A549 (cell line): Measurements from ENCODE around the gene CYB561D2. TPM values are rescaled to one million over a fixed set of nuclear protein-coding genes. Genes with fewer than 3 reads are reported as not detected.

Experiments used
- ATAC-seq, 2 experiments: fragments of 200-7000 bp in 1 of 2; fragments of >200 bp in 1 of 2; cut with Nextera tagmentation in 1 of 2; cut with Tn5 transposase in 1 of 2; 3 replicates each; pipeline versions ENCODE4 v1.8.0 to v1.9.1; 2018 to 2020; ENCODE audit warnings: mild to moderate bottlenecking in 1 of 2, moderate library complexity in 1 of 2
- CTCF ChIA-PET: fragments of 300-600 bp; sonication (Branson Sonifier 250); formaldehyde crosslinking; extraction: SDS; loops from one replicate; lab custom pipeline; 2021; ENCODE audit warnings: antibody characterized with exemption, inconsistent platforms; lab: Yijun Ruan, JAX
- POLR2A ChIA-PET: fragments of 350-600 bp; formaldehyde crosslinking; extraction: SDS; loops from one replicate; lab custom pipeline; 2021; ENCODE audit warnings: antibody characterized with exemption, inconsistent platforms; lab: Yijun Ruan, JAX
- DNase-seq, 2 experiments: peaks; one replicate each; pipeline versions ENCODE4 v3.0.0 to v3.0.0-alpha.2; 2011 to 2016; ENCODE audit warnings: low read depth in 1 of 2, low spot score in 1 of 2
- FAIRE-seq: peaks from 2 replicates; lab custom pipeline; 2011; peaks lifted over from hg19 to GRCh38; lab: Jason Lieb, UNC
- H3K27ac ChIP-seq, 2 experiments: fragments of >200 bp; sonication (Bioruptor Twin); formaldehyde crosslinking; 3 replicates each; pipeline ENCODE4 v1.5.1; 2016 to 2017
- H3K4me1 ChIP-seq: fragments of >200 bp; sonication (Bioruptor Twin); formaldehyde crosslinking; 3 replicates; pipeline ENCODE4 v1.6.1; 2016
- H3K4me2 ChIP-seq: fragments of >200 bp; sonication (Bioruptor Twin); formaldehyde crosslinking; 3 replicates; pipeline ENCODE4 v1.6.1; 2016
- H3K4me3 ChIP-seq: fragments of >200 bp; sonication (Bioruptor Twin); formaldehyde crosslinking; 3 replicates; pipeline ENCODE4 v1.5.1; 2016
- H3K9me3 ChIP-seq: fragments of >200 bp; sonication (Bioruptor Twin); formaldehyde crosslinking; 3 replicates; pipeline ENCODE4 v1.6.1; 2016
- ATOH8 ChIP-seq: fragments of 250-450 bp; sonication (Bioruptor Pico); IDR thresholded peaks from 2 replicates; pipeline ENCODE4 v1.5.0; 2020; ENCODE audit warnings: low read depth, mild to moderate bottlenecking, moderate library complexity
- BHLHE40 ChIP-seq: IDR thresholded peaks from 2 replicates; pipeline ENCODE4 v1.6.1; 2012; ENCODE audit warnings: low read depth, low read length, inconsistent platforms
- CBX2 ChIP-seq: fragments of 200-600 bp; sonication (generic); IDR thresholded peaks from 2 replicates; pipeline ENCODE4 v1.6.1; 2016; ENCODE audit warnings: low read depth, mild to moderate bottlenecking, borderline replicate concordance
- CBX8 ChIP-seq: fragments of 200-600 bp; sonication (generic); IDR thresholded peaks from 2 replicates; pipeline ENCODE4 v1.6.1; 2016
- CHD4 ChIP-seq: fragments of 200-600 bp; sonication (generic); IDR thresholded peaks from 2 replicates; pipeline ENCODE4 v1.6.1; 2016; ENCODE audit warnings: antibody characterized with exemption, mild to moderate bottlenecking, borderline replicate concordance
- EHF ChIP-seq: fragments of 250-450 bp; sonication (Bioruptor Pico); IDR thresholded peaks from 2 replicates; pipeline ENCODE4 v1.5.0; 2020; ENCODE audit warnings: mild to moderate bottlenecking
- ELK1 ChIP-seq: fragments of 150-350 bp; IDR thresholded peaks from 2 replicates; pipeline ENCODE4 v1.6.1; 2014; ENCODE audit warnings: low read depth, mild to moderate bottlenecking, low read length
- ESRRA ChIP-seq: fragments of 150-350 bp; IDR thresholded peaks from 2 replicates; pipeline ENCODE4 v1.6.1; 2014; ENCODE audit warnings: mild to moderate bottlenecking, low read length, borderline replicate concordance
- GATA3 ChIP-seq: IDR thresholded peaks from 2 replicates; pipeline ENCODE4 v1.6.1; 2012; ENCODE audit warnings: borderline replicate concordance
- HDAC2 ChIP-seq: fragments of 200-600 bp; sonication (generic); IDR thresholded peaks from 2 replicates; pipeline ENCODE4 v1.6.1; 2016
- HEYL ChIP-seq: fragments of 250-450 bp; sonication (Bioruptor Pico); IDR thresholded peaks from 2 replicates; pipeline ENCODE4 v1.8.0; 2021; ENCODE audit warnings: mild to moderate bottlenecking, moderate library complexity
- HOXA7 ChIP-seq: fragments of 250-450 bp; sonication (Bioruptor Pico); IDR thresholded peaks from 2 replicates; pipeline ENCODE4 v1.5.0; 2020; ENCODE audit warnings: mild to moderate bottlenecking, moderate library complexity
- JUN ChIP-seq, 2 experiments: fragments of >200 bp; sonication (Bioruptor Twin); formaldehyde crosslinking; IDR thresholded peaks; 2 replicates in 1 of 2; 3 replicates in 1 of 2; pipeline ENCODE4 v1.6.1; 2016 to 2017
- JUNB ChIP-seq: fragments of >200 bp; sonication (Bioruptor Twin); formaldehyde crosslinking; IDR thresholded peaks from 2 replicates; pipeline ENCODE4 v1.6.1; 2016
- MAZ ChIP-seq: fragments of 150-350 bp; IDR thresholded peaks from 2 replicates; pipeline ENCODE4 v1.6.1; 2014; ENCODE audit warnings: antibody characterized with exemption, low read depth, low read length, borderline replicate concordance
- NFE2L2 ChIP-seq: fragments of 150-350 bp; conservative IDR thresholded peaks from 2 replicates; pipeline ENCODE4 v1.6.1; 2014; ENCODE audit warnings: low read length
- PBX3 ChIP-seq: IDR thresholded peaks from 2 replicates; pipeline ENCODE4 v1.6.1; 2012
- PHF8 ChIP-seq: fragments of 200-600 bp; sonication (generic); IDR thresholded peaks from 2 replicates; pipeline ENCODE4 v1.6.1; 2016; ENCODE audit warnings: low read depth, mild to moderate bottlenecking, antibody characterized with exemption, moderate library complexity, borderline replicate concordance
- RFX5 ChIP-seq: fragments of 450-650 bp; IDR thresholded peaks from 2 replicates; pipeline ENCODE4 v1.7.1; 2014; ENCODE audit warnings: antibody characterized with exemption, mild to moderate bottlenecking, moderate library complexity
- RNF2 ChIP-seq: fragments of 200-600 bp; sonication (generic); IDR thresholded peaks from 2 replicates; pipeline ENCODE4 v1.6.1; 2016; ENCODE audit warnings: low read depth, mild to moderate bottlenecking, antibody characterized with exemption, moderate library complexity, borderline replicate concordance
- SMC3 ChIP-seq: fragments of >200 bp; sonication (Bioruptor Twin); formaldehyde crosslinking; IDR thresholded peaks from 3 replicates; pipeline ENCODE4 v1.6.1; 2018; ENCODE audit warnings: inconsistent platforms
- TFCP2L1 ChIP-seq: fragments of 250-450 bp; sonication (Bioruptor Pico); IDR thresholded peaks from 2 replicates; pipeline ENCODE4 v1.5.0; 2021; ENCODE audit warnings: mild to moderate bottlenecking
- TP53 ChIP-seq: fragments of 250-450 bp; sonication (Bioruptor Pico); IDR thresholded peaks from 2 replicates; pipeline ENCODE4 v1.5.0; 2021; ENCODE audit warnings: mild to moderate bottlenecking, moderate library complexity
- WGBS: methylation state at CpG from one replicate; pipeline ENCODE4 v1.1.6; 2017; ENCODE audit errors: missing lambda C conversion rate; 5-methylcytosine and 5-hydroxymethylcytosine counted together
- polyA plus RNA-seq, 4 experiments: library from polyadenylated mRNA; depleted of rRNA in 3 of 4; stranded (reverse); fragments of >200 nt; fragmentation: RNase III in 1 of 4; extraction: RNeasy Plus Mini Kit Qiagen cat#74134 plus additional on column Dnase treatment in 1 of 4; gene quantifications; 2 replicates in 3 of 4; 3 replicates in 1 of 4; pipeline ENCODE4 v1.2.3, GENCODE V29; 2011 to 2017
- TF ChIP-seq, protein P1 (sequence below): fragments of >200 bp; sonication (Bioruptor Twin); formaldehyde crosslinking; IDR thresholded peaks from 3 replicates; pipeline ENCODE4 v1.6.1; 2016
- TF ChIP-seq, protein P2 (sequence below): fragments of 250-450 bp; sonication (Bioruptor Pico); IDR thresholded peaks from 2 replicates; pipeline ENCODE4 v1.5.0; 2021; ENCODE audit warnings: mild to moderate bottlenecking, moderate library complexity, borderline replicate concordance
- TF ChIP-seq, protein P3 (sequence below): fragments of >200 bp; sonication (Bioruptor Twin); formaldehyde crosslinking; IDR thresholded peaks from 2 replicates; pipeline ENCODE4 v1.6.1; 2016
- TF ChIP-seq, protein P4 (sequence below): fragments of 450-650 bp; IDR thresholded peaks from 2 replicates; pipeline ENCODE4 v1.6.1; 2014; ENCODE audit warnings: antibody characterized with exemption

The CYB561D2 gene
- polyA plus RNA-seq, 2 of the 4 experiments (the other 2 are of a cell fraction) = 14.4 to 17.7 TPM

- peak overlapping the region; percentile 65 for H3K4me3 ChIP-seq
- ChIA-PET CTCF (interaction anchor here (1.0 to 5.1 kb wide), 6 partner anchors 13 to 33 kb away, joined by 3 to 56 read pairs (median 4); partner anchors contain the start of genes HYAL3 and NAA80), POLR2A (no interaction called here)
- DNase-seq (no peak), ATAC-seq (no peak), FAIRE-seq (no peak)
- WGBS = 76% methylated on average over 7 of the region's 14 CpGs
- peak overlapping the region; percentile 98 for H3K4me2 ChIP-seq
- TF ChIP-seq, protein P1, sequence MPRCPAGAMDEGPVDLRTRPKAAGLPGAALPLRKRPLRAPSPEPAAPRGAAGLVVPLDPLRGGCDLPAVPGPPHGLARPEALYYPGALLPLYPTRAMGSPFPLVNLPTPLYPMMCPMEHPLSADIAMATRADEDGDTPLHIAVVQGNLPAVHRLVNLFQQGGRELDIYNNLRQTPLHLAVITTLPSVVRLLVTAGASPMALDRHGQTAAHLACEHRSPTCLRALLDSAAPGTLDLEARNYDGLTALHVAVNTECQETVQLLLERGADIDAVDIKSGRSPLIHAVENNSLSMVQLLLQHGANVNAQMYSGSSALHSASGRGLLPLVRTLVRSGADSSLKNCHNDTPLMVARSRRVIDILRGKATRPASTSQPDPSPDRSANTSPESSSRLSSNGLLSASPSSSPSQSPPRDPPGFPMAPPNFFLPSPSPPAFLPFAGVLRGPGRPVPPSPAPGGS = no peak
- TF ChIP-seq JUNB = no peak
- no peak for TF ChIP-seq BHLHE40
- no peak for TF ChIP-seq PHF8
- no peak for TF ChIP-seq NFE2L2
- no peak for TF ChIP-seq HDAC2
- TF ChIP-seq SMC3 = no peak
- TF ChIP-seq CBX2 = no peak
- TF ChIP-seq HOXA7 (CRISPR knock-in tag) = no peak
- TF ChIP-seq ESRRA = no peak
- no peak for TF ChIP-seq ELK1
- TF ChIP-seq CBX8 = no peak
- no peak for TF ChIP-seq RFX5
- TF ChIP-seq PBX3 = no peak
- TF ChIP-seq JUN (IDR thresholded peaks at IDR 0.05) = no peak
- TF ChIP-seq HEYL (CRISPR knock-in tag) = no peak
- TF ChIP-seq, protein P2, sequence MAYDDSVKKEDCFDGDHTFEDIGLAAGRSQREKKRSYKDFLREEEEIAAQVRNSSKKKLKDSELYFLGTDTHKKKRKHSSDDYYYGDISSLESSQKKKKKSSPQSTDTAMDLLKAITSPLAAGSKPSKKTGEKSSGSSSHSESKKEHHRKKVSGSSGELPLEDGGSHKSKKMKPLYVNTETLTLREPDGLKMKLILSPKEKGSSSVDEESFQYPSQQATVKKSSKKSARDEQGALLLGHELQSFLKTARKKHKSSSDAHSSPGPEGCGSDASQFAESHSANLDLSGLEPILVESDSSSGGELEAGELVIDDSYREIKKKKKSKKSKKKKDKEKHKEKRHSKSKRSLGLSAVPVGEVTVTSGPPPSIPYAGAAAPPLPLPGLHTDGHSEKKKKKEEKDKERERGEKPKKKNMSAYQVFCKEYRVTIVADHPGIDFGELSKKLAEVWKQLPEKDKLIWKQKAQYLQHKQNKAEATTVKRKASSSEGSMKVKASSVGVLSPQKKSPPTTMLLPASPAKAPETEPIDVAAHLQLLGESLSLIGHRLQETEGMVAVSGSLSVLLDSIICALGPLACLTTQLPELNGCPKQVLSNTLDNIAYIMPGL = no peak
- TF ChIP-seq CHD4 = no peak
- no peak for TF ChIP-seq ATOH8 (CRISPR knock-in tag)
- no peaks in the 10 kb centered on the region for H3K9me3 ChIP-seq
- peak overlapping the region; percentile 99 to 100; a peak in 5 of 6 replicates for H3K27ac ChIP-seq
- H3K4me1 ChIP-seq = peaks cover 30% of the 10 kb centered on the region
Observed at GRCh38 chr3:50322115-50322385, 28.6 kb upstream of the CYB561D2 start.

GRCh38 chr3:50322386-50323091 lies 28.1 kb upstream of the CYB561D2 start, which contains the start of gene HYAL2:
Gene HYAL2 (minus strand): TSS chr3:50322745. CDS start chr3:50320489, 2,256 bp downstream.
- TF ChIP-seq GATA3 (no peak), EHF (CRISPR knock-in tag) (no peak), ELK1 (no peak), RNF2 (no peak), PHF8 (no peak), TP53 (CRISPR knock-in tag) (no peak), MAZ (no peak), BHLHE40 (no peak), SMC3 (no peak), JUNB (no peak), TFCP2L1 (CRISPR knock-in tag) (no peak), HDAC2 (no peak), CBX8 (no peak)
- TF ChIP-seq, protein P3, sequence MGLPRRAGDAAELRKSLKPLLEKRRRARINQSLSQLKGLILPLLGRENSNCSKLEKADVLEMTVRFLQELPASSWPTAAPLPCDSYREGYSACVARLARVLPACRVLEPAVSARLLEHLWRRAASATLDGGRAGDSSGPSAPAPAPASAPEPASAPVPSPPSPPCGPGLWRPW = no peak
- TF ChIP-seq, protein P4, sequence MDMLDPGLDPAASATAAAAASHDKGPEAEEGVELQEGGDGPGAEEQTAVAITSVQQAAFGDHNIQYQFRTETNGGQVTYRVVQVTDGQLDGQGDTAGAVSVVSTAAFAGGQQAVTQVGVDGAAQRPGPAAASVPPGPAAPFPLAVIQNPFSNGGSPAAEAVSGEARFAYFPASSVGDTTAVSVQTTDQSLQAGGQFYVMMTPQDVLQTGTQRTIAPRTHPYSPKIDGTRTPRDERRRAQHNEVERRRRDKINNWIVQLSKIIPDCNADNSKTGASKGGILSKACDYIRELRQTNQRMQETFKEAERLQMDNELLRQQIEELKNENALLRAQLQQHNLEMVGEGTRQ = no peak
- H3K9me3 ChIP-seq = no peaks in the 10 kb centered on the region
- H3K4me1 ChIP-seq = peaks cover 27% of the 10 kb centered on the region
- H3K27ac ChIP-seq = peak within 1 kb of the TSS; percentile 99 to 100
- FAIRE-seq = no peak
- H3K4me2 ChIP-seq = peak within 1 kb of the TSS; percentile 98
- 93% methylated on average over 18 of the region's 31 CpGs for WGBS
- ChIA-PET POLR2A (no interaction called here), CTCF (interaction anchor here (1.1 to 5.1 kb wide), 5 partner anchors 12 to 96 kb away, joined by 3 to 56 read pairs (median 12); partner anchors contain the start of genes HYAL3 and NAA80)
- peak within 1 kb of the TSS; percentile 65 for H3K4me3 ChIP-seq
- ATAC-seq = no peak
- DNase-seq = no peak
